Testis (tissue), 3 donors: ENCODE results near the gene STK24. TPM values are rescaled to one million over a fixed set of nuclear protein-coding genes. Genes with fewer than 3 reads are reported as not detected.
A peak's percentile ranks its signal among the peaks of the same experiment; 100 is the strongest.

ENCODE experiments used
- DNase-seq: peaks from one replicate; pipeline ENCODE4 v3.0.0-alpha.2; 2019
- H3K27ac ChIP-seq, 2 donors: fragments of 200-600 bp; sonication (generic); one replicate each; pipeline ENCODE4 v1.5.1; 2019
- H3K27me3 ChIP-seq: fragments of 200-600 bp; sonication (generic); one replicate; pipeline ENCODE4 v1.5.1; 2019
- H3K36me3 ChIP-seq: fragments of 200-600 bp; sonication (generic); one replicate; pipeline ENCODE4 v1.5.1; 2017; ENCODE audit warnings: low read depth; ENCODE audit errors: missing control alignments
- H3K4me1 ChIP-seq: fragments of 200-600 bp; sonication (generic); one replicate; pipeline ENCODE4 v1.5.1; 2019
- H3K4me3 ChIP-seq, 2 donors: fragments of 200-600 bp; sonication (generic); one replicate each; pipeline ENCODE4 v1.5.1; 2017 to 2019
- H3K9me3 ChIP-seq: fragments of 200-600 bp; sonication (generic); one replicate; pipeline ENCODE4 v1.5.1; 2017
- POLR2A ChIP-seq: fragments of 450-650 bp; IDR thresholded peaks from one replicate; pipeline ENCODE4 v1.6.1; 2017; ENCODE audit warnings: antibody characterized with exemption, mild to moderate bottlenecking, moderate library complexity
- WGBS, 2 donors: methylation state at CpG; one replicate each; pipeline ENCODE4 v1.1.5; 2018; 5-methylcytosine and 5-hydroxymethylcytosine counted together
- intact Hi-C: fragments of 100-400 bp; cut with DNase I; formaldehyde crosslinking; loops from one replicate; pipeline ENCODE4 v1.15.1; 2023; ENCODE audit warnings: low total_unique reads
- polyA plus RNA-seq: library from polyadenylated mRNA; stranded (reverse); fragments of 350-450 nt; fragmentation: Illumina TruSeq; extraction: RNeasy Lipid Tissue Mini Kit (QIAGEN cat#74804); gene quantifications from one replicate; pipeline ENCODE4 v1.2.3, GENCODE V29; 2014; ENCODE audit warnings: low read depth, low replicate concordance; ENCODE audit not compliant: insufficient read depth
- total RNA-seq, 2 donors: library from RNA; depleted of rRNA; stranded (reverse); fragments of >200 nt; gene quantifications; one replicate each; pipeline ENCODE4 v1.2.3, GENCODE V29; 2016
- TF ChIP-seq, protein P1 (sequence below), 3 experiments: fragments of 450-650 bp in 2 of 3; fragments of 200-600 bp in 1 of 3; sonication (generic) in 1 of 3; IDR thresholded peaks; one replicate each; pipeline ENCODE4 v1.5.1; 2016 to 2019; ENCODE audit warnings: antibody characterized with exemption in 3 of 3, mild to moderate bottlenecking in 2 of 3, moderate library complexity in 1 of 3

The STK24 gene
- total and polyA plus RNA-seq, 3 donors from 2014 or later: 97.4 to 172 (median 151) TPM

- DNase-seq: no peak
Measured at GRCh38 chr13:98459171-98459681, 117.7 kb downstream of the STK24 start.

DNA sequence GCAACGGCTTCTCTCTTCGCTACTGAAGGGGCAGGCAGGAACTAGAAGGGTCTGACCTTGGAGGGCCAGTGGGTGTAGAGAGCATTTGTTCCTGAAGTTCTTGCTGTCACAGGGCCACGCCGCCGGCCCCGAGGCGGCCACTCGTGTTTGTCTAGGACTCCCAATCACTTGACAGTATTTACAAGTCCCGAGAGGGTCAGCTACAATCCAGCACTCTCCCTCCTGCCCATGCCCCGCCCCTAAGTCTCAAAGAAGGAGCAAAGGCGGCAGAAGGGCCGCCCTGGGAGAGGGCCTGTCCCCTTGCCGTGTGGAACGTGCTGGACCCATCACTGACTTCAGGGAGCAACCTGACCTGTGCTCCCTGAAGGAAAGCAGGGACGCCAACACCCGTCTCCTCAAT, 118.5 kb downstream of the STK24 start:
- peak overlapping the region in 1 of 2 donors; percentile 7 for H3K27ac ChIP-seq
- H3K4me3 ChIP-seq: no peak overlapping the region
- intact Hi-C loops: no loop called here
- TF ChIP-seq, protein P1, sequence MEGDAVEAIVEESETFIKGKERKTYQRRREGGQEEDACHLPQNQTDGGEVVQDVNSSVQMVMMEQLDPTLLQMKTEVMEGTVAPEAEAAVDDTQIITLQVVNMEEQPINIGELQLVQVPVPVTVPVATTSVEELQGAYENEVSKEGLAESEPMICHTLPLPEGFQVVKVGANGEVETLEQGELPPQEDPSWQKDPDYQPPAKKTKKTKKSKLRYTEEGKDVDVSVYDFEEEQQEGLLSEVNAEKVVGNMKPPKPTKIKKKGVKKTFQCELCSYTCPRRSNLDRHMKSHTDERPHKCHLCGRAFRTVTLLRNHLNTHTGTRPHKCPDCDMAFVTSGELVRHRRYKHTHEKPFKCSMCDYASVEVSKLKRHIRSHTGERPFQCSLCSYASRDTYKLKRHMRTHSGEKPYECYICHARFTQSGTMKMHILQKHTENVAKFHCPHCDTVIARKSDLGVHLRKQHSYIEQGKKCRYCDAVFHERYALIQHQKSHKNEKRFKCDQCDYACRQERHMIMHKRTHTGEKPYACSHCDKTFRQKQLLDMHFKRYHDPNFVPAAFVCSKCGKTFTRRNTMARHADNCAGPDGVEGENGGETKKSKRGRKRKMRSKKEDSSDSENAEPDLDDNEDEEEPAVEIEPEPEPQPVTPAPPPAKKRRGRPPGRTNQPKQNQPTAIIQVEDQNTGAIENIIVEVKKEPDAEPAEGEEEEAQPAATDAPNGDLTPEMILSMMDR (IDR thresholded peaks at IDR 0.05): no peak
- no peak for TF ChIP-seq POLR2A
- DNase-seq: no peak
- peaks cover 28% of the 10 kb centered on the region for H3K4me1 ChIP-seq
- no peaks in the 10 kb centered on the region for H3K27me3 ChIP-seq
- no peaks in the 10 kb centered on the region for H3K36me3 ChIP-seq
- 76 to 83% methylated on average over 13 to 16 of the region's 16 CpGs for WGBS, 2 donors
- H3K9me3 ChIP-seq: no peaks in the 10 kb centered on the region

More at GRCh38 chr13:98459171-98459681, 117.7 kb downstream of the STK24 start:
- Histone ChIP-seq H3K4me1 (peaks cover 24% of the 10 kb centered on the region), H3K4me3 (no peak overlapping the region), H3K9me3 (no peaks in the 10 kb centered on the region), H3K27ac (no peak overlapping the region), H3K36me3 (no peaks in the 10 kb centered on the region), H3K27me3 (no peaks in the 10 kb centered on the region)
- no peak for TF ChIP-seq POLR2A
- TF ChIP-seq, protein P1 (IDR thresholded peaks at IDR 0.05): no peak
- WGBS, 2 donors: 95 to 100% methylated on average over 3 to 18 of the region's 18 CpGs
- intact Hi-C loops: no loop called here

DNA sequence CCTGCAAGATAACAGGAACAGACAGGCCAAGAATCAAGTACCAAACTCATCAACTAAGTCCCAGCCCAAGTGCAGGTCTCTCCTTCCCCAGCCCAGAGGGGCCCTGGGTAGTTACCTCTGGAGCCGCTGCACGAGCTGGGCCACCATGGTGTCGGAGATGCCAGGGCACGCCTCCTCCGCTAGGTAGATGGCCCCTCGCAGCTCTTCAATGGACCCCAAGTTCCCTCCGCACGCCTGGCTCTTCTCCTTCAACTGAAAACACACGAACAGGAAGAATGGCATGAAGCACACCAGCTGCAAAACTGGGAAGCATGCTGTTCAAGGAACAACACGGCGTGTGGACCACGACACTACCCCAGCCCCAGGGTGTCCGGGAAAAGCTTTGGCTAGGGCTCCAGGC, 119.9 kb downstream of the STK24 start:
- no peak overlapping the region for H3K4me3 ChIP-seq
- intact Hi-C loops: no loop called here
- peaks cover 22% of the 10 kb centered on the region for H3K4me1 ChIP-seq
- H3K27me3 ChIP-seq: no peaks in the 10 kb centered on the region
- no peaks in the 10 kb centered on the region for H3K9me3 ChIP-seq
- H3K36me3 ChIP-seq: no peaks in the 10 kb centered on the region
- 97 to 98% methylated on average over 7 to 13 of the region's 13 CpGs for WGBS, 2 donors
- no peak for TF ChIP-seq POLR2A
- TF ChIP-seq, protein P1 (IDR thresholded peaks at IDR 0.05): no peak
- DNase-seq: no peak
- H3K27ac ChIP-seq: no peak overlapping the region

DNA sequence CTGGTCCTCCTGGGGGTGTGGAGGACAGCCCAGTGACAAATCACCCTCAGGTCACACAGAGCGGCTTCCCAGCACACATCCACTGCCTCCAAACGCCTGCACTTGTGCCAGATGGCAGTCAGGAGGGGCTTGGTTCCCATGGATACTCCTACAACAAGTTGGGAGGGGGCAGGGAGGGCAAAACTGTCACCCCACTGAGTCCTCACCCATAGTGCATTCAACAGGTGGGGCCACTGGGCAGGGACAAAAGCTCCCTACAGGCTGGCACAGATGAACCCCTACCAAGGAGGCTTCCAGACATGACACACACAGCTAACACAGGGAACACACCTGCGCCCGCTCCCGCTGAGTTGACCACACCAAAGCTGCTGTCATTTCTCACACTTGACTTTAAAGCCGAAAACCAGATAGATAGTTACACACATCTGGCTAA, 120.5 kb downstream of the STK24 start:
- no peak overlapping the region for H3K4me3 ChIP-seq
- no peak for TF ChIP-seq POLR2A
- TF ChIP-seq, protein P1 (IDR thresholded peaks at IDR 0.05): no peak
- DNase-seq: no peak
- no peaks in the 10 kb centered on the region for H3K36me3 ChIP-seq
- no peaks in the 10 kb centered on the region for H3K9me3 ChIP-seq
- no peaks in the 10 kb centered on the region for H3K27me3 ChIP-seq
- WGBS, 2 donors: 92 to 96% methylated on average over 5 of the region's 6 CpGs
- intact Hi-C loops: no loop called here
- H3K4me1 ChIP-seq: peaks cover 28% of the 10 kb centered on the region
- peak overlapping the region in 1 of 2 donors; percentile 14 for H3K27ac ChIP-seq

GRCh38 chr13:98454389-98454881, 122.5 kb downstream of the STK24 start:
- 29 to 35% methylated on average over 7 of the region's 7 CpGs for WGBS, 2 donors
- no peak for TF ChIP-seq POLR2A
- TF ChIP-seq, protein P1 (IDR thresholded peaks at IDR 0.05): no peak
- DNase-seq: peak; percentile 53
- intact Hi-C loops: no loop called here
- Histone ChIP-seq H3K36me3 (no peaks in the 10 kb centered on the region), H3K4me3 (no peak overlapping the region), H3K27me3 (no peaks in the 10 kb centered on the region), H3K9me3 (no peaks in the 10 kb centered on the region), H3K27ac (peak overlapping the region; percentile 60 to 88), H3K4me1 (peaks cover 40% of the 10 kb centered on the region)
